HG02642 (cell line): Measurements from ENCODE around the gene CUBN.

ENCODE experiments used
- ATAC-seq: cut with Tn5 transposase; IDR thresholded peaks from one replicate; pipeline ENCODE4 v1.9.1; 2021; ENCODE audit warnings: mild to moderate bottlenecking; ENCODE audit not compliant: unreplicated experiment, poor library complexity

The CUBN gene

GRCh38 chr10:17075533-17076359 is 53.9 kb downstream of the CUBN start:
- no peak for ATAC-seq

- no peak for ATAC-seq
These were observed 55.1 kb downstream of the CUBN start for GRCh38 chr10:17074541-17074847.

GRCh38 chr10:17073725-17074540 is 55.7 kb downstream of the CUBN start:
- ATAC-seq = no peak

- ATAC-seq = no peak
These were observed 60.7 kb downstream of the CUBN start for GRCh38 chr10:17068953-17069352.

GRCh38 chr10:17067376-17068264 is 62.0 kb downstream of the CUBN start:
- no peak for ATAC-seq

- ATAC-seq = no peak
These were observed 62.8 kb downstream of the CUBN start for GRCh38 chr10:17066807-17067206.

GRCh38 chr10:17066000-17066399 is 63.6 kb downstream of the CUBN start:
- no peak for ATAC-seq

GRCh38 chr10:17065273-17065672 is 64.3 kb downstream of the CUBN start:
- no peak for ATAC-seq

- ATAC-seq = no peak
These were observed 65.2 kb downstream of the CUBN start for GRCh38 chr10:17064435-17064834.

- ATAC-seq = no peak
These were observed 66.6 kb downstream of the CUBN start for GRCh38 chr10:17062955-17063484.

- no peak for ATAC-seq
These were observed 67.1 kb downstream of the CUBN start for GRCh38 chr10:17062493-17062892.

GRCh38 chr10:17062009-17062408 is 67.6 kb downstream of the CUBN start:
- ATAC-seq = no peak

- ATAC-seq = no peak
These were observed 68.2 kb downstream of the CUBN start for GRCh38 chr10:17061418-17061817.

- no peak for ATAC-seq
These were observed 69.3 kb downstream of the CUBN start for GRCh38 chr10:17060289-17060688.

GRCh38 chr10:17059197-17059688 is 70.4 kb downstream of the CUBN start:
- ATAC-seq = no peak

- no peak for ATAC-seq
These were observed 71.5 kb downstream of the CUBN start for GRCh38 chr10:17058093-17058492.

- no peak for ATAC-seq
These were observed 72.7 kb downstream of the CUBN start for GRCh38 chr10:17056781-17057428.

- ATAC-seq = no peak
These were observed 76.1 kb downstream of the CUBN start for GRCh38 chr10:17053513-17053912.

GRCh38 chr10:17053061-17053460 is 76.5 kb downstream of the CUBN start:
- ATAC-seq = no peak

GRCh38 chr10:17051851-17052250 is 77.8 kb downstream of the CUBN start:
- no peak for ATAC-seq
